ENCODE measurements around the gene ASMTL.
"Not testable (repeated sequence)": the region's sequence is repeated elsewhere in the genome, so short reads cannot be mapped to it uniquely, and the experiment has no call there.

ASMTL gene

GRCh38 chrX:1452516-1453394, at the start of gene ASMTL:
ASMTL (minus strand) TSS chrX:1452909; CDS start chrX:1452840, 69 bp downstream.
- DNase-seq (peak; percentile 100), ATAC-seq (peak; percentile 75)
- Mint-ChIP-seq H3K4me1 (peaks cover 45% of the 10 kb centered on the region), H3K27me3 (no peaks in the 10 kb centered on the region), H3K4me3 (peak within 1 kb of the TSS; percentile 91 to 95), H3K27ac (peak within 1 kb of the TSS; percentile 97 to 98), H3K9me3 (peaks cover 24% of the 10 kb centered on the region in 2 donors)

GRCh38 chrX:1502241-1502640, 49.5 kb upstream of the ASMTL start:
- Mint-ChIP-seq H3K4me3 (no peak overlapping the region), H3K27ac (peak overlapping the region; percentile 57 to 91), H3K27me3 (no peaks in the 10 kb centered on the region), H3K9me3 (no peaks in the 10 kb centered on the region), H3K4me1 (peaks cover 53% of the 10 kb centered on the region)
- no peak for DNase-seq
- ATAC-seq, result no peak

- peaks cover 57% of the 10 kb centered on the region for H3K4me1 Mint-ChIP-seq
- no peaks in the 10 kb centered on the region for H3K27me3 Mint-ChIP-seq
Measured at GRCh38 chrX:1500701-1501624, 48.3 kb upstream of the ASMTL start.

GRCh38 chrX:1496076-1496475, 43.4 kb upstream of the ASMTL start:
- Mint-ChIP-seq H3K4me3 (no peak overlapping the region), H3K4me1 (peaks cover 55% of the 10 kb centered on the region), H3K9me3 (peaks cover 11 to 13% of the 10 kb centered on the region in 2 donors), H3K27me3 (no peaks in the 10 kb centered on the region), H3K27ac (no peak overlapping the region)
- peak in 1 of 2 donors; percentile 8 for DNase-seq
- ATAC-seq, result no peak

More at GRCh38 chrX:1500701-1501624, 48.3 kb upstream of the ASMTL start:
- peak in 1 of 2 donors; percentile 56 for DNase-seq
- ATAC-seq, result peak; percentile 77
- Mint-ChIP-seq H3K27ac (peak overlapping the region in 1 of 2 donors; percentile 42), H3K4me3 (peak overlapping the region; percentile 8 to 9), H3K9me3 (no peaks in the 10 kb centered on the region)

- ATAC-seq, result peak; percentile 25
Measured at GRCh38 chrX:1493877-1494510, 41.3 kb upstream of the ASMTL start.

GRCh38 chrX:1493412-1493811, 40.7 kb upstream of the ASMTL start:
- Mint-ChIP-seq H3K27me3 (no peaks in the 10 kb centered on the region), H3K4me3 (peak overlapping the region in 1 of 2 donors; percentile 22), H3K27ac (no peak overlapping the region), H3K9me3 (peaks cover 15 to 16% of the 10 kb centered on the region in 2 donors), H3K4me1 (peaks cover 53% of the 10 kb centered on the region)
- DNase-seq, result no peak
- no peak for ATAC-seq

More at GRCh38 chrX:1493877-1494510, 41.3 kb upstream of the ASMTL start:
- peak overlapping the region in 1 of 2 donors; percentile 22 for H3K4me3 Mint-ChIP-seq
- H3K27ac Mint-ChIP-seq, result no peak overlapping the region
- DNase-seq, result peak in 1 of 2 donors; percentile 6
- peaks cover 12 to 15% of the 10 kb centered on the region in 2 donors for H3K9me3 Mint-ChIP-seq
- H3K4me1 Mint-ChIP-seq, result peaks cover 50% of the 10 kb centered on the region
- no peaks in the 10 kb centered on the region for H3K27me3 Mint-ChIP-seq

GRCh38 chrX:1492421-1493012, 39.8 kb upstream of the ASMTL start:
- Mint-ChIP-seq H3K27ac (peak overlapping the region; percentile 35 to 96), H3K27me3 (no peaks in the 10 kb centered on the region), H3K4me1 (peaks cover 56% of the 10 kb centered on the region), H3K9me3 (peaks cover 15 to 16% of the 10 kb centered on the region in 2 donors), H3K4me3 (peak overlapping the region in 1 of 2 donors; percentile 28)
- peak in 1 of 2 donors; percentile 17 for DNase-seq
- ATAC-seq, result peak; percentile 8

GRCh38 chrX:1491851-1492349, 39.2 kb upstream of the ASMTL start:
- H3K27me3 Mint-ChIP-seq, result no peaks in the 10 kb centered on the region
- H3K4me3 Mint-ChIP-seq, result peak overlapping the region in 1 of 2 donors; percentile 28
- peak overlapping the region in 1 of 2 donors; percentile 96 for H3K27ac Mint-ChIP-seq
- DNase-seq (peak; percentile 75 to 87), ATAC-seq (peak; percentile 96)
- peaks cover 60% of the 10 kb centered on the region for H3K4me1 Mint-ChIP-seq
- H3K9me3 Mint-ChIP-seq, result peaks cover 15 to 16% of the 10 kb centered on the region in 2 donors

- H3K27me3 Mint-ChIP-seq, ATAC-seq, H3K4me3 Mint-ChIP-seq, H3K27ac Mint-ChIP-seq, DNase-seq: not testable (repeated sequence)
- Mint-ChIP-seq H3K9me3 (peaks cover 15 to 17% of the 10 kb centered on the region in 2 donors), H3K4me1 (peaks cover 65% of the 10 kb centered on the region)
Measured at GRCh38 chrX:1491248-1491647, 38.5 kb upstream of the ASMTL start.

GRCh38 chrX:1490723-1491122, 38.0 kb upstream of the ASMTL start:
- Mint-ChIP-seq H3K4me1 (peaks cover 60% of the 10 kb centered on the region), H3K9me3 (peaks cover 15 to 20% of the 10 kb centered on the region in 2 donors)
- not testable (repeated sequence) for H3K4me3 Mint-ChIP-seq, H3K27ac Mint-ChIP-seq, H3K27me3 Mint-ChIP-seq, ATAC-seq, DNase-seq

- not testable (repeated sequence) for DNase-seq, H3K27ac Mint-ChIP-seq, H3K4me3 Mint-ChIP-seq, H3K27me3 Mint-ChIP-seq, ATAC-seq
- H3K4me1 Mint-ChIP-seq, result peaks cover 54% of the 10 kb centered on the region
- peaks cover 15 to 20% of the 10 kb centered on the region in 2 donors for H3K9me3 Mint-ChIP-seq
Measured at GRCh38 chrX:1489354-1489753, 36.6 kb upstream of the ASMTL start.

GRCh38 chrX:1488745-1489144, 36.0 kb upstream of the ASMTL start:
- Mint-ChIP-seq H3K4me3 (no peak overlapping the region), H3K27me3 (no peaks in the 10 kb centered on the region), H3K9me3 (peaks cover 15 to 20% of the 10 kb centered on the region in 2 donors), H3K27ac (no peak overlapping the region), H3K4me1 (peaks cover 54% of the 10 kb centered on the region)
- DNase-seq (no peak), ATAC-seq (no peak)

GRCh38 chrX:1488141-1488540, 35.4 kb upstream of the ASMTL start:
- H3K4me3 Mint-ChIP-seq, result peak overlapping the region in 1 of 2 donors; percentile 41
- H3K27ac Mint-ChIP-seq, result peak overlapping the region in 1 of 2 donors; percentile 65
- no peak for ATAC-seq

GRCh38 chrX:1487401-1487800, 34.7 kb upstream of the ASMTL start:
- Mint-ChIP-seq H3K27ac (peak overlapping the region in 1 of 2 donors; percentile 95), H3K27me3 (no peaks in the 10 kb centered on the region), H3K4me1 (peaks cover 51% of the 10 kb centered on the region), H3K9me3 (peaks cover 15 to 20% of the 10 kb centered on the region in 2 donors), H3K4me3 (no peak overlapping the region)
- DNase-seq (peak in 1 of 2 donors; percentile 6), ATAC-seq (no peak)

More at GRCh38 chrX:1488141-1488540, 35.4 kb upstream of the ASMTL start:
- H3K4me1 Mint-ChIP-seq, result peaks cover 54% of the 10 kb centered on the region
- H3K27me3 Mint-ChIP-seq, result no peaks in the 10 kb centered on the region
- peaks cover 15 to 20% of the 10 kb centered on the region in 2 donors for H3K9me3 Mint-ChIP-seq
- peak in 1 of 2 donors; percentile 9 for DNase-seq

Measured in stimulated activated naive CD8-positive, alpha-beta T cell treated with anti-CD3 and anti-CD28 coated beads, Interleukin-15, amount 100 ng/mL, for 72 hours (primary cell).